ENCODE results near the gene TMC8. TPM values are rescaled to one million over a fixed set of nuclear protein-coding genes. Genes with fewer than 3 reads are reported as not detected.

TMC8 gene
- polyA plus RNA-seq, 1 donor from 2014 or later = 0.41 TPM

GRCh38 chr17:78103311-78103710 lies 27.3 kb upstream of the TMC8 start:
- Histone ChIP-seq H3K27ac (ENCODE audit: low read length) (no peak overlapping the region), H3K27me3 (ENCODE audit: insufficient read depth, low read depth, low read length) (no peaks in the 10 kb centered on the region), H2AFZ (ENCODE audit: low read depth, low read length) (no peak overlapping the region), H3K9me2 (ENCODE audit: insufficient read depth, low read length) (no peaks in the 10 kb centered on the region), H4K20me1 (ENCODE audit: insufficient read depth) (no peaks in the 10 kb centered on the region), H3K9me3 (ENCODE audit: low read length) (no peaks in the 10 kb centered on the region), H3K9ac (ENCODE audit: low read length) (no peak overlapping the region), H3K79me2 (replicated peaks; ENCODE audit: insufficient read depth, low read length) (no peaks in the 10 kb centered on the region), H3F3A (ENCODE audit: insufficient read depth, low read length, poor library complexity, severe bottlenecking) (no peaks in the 10 kb centered on the region), H3K4me2 (ENCODE audit: low read length) (no peak overlapping the region), H3K4me3 (ENCODE audit: low read length) (no peak overlapping the region), H3K36me3 (ENCODE audit: insufficient read depth, low read length) (peaks cover 22% of the 10 kb centered on the region)
- TF ChIP-seq SMC3 (conservative IDR thresholded peaks at IDR 0.05; ENCODE audit: poor library complexity) = no peak
- TF ChIP-seq EP300 (conservative IDR thresholded peaks at IDR 0.05; ENCODE audit: poor library complexity, severe bottlenecking) = no peak
- TF ChIP-seq MXI1 (conservative IDR thresholded peaks at IDR 0.05; ENCODE audit: poor library complexity, severe bottlenecking) = no peak
- no peak for TF ChIP-seq CTCF (IDR thresholded peaks at IDR 0.05; ENCODE audit: poor library complexity, severe bottlenecking)
- TF ChIP-seq POLR2AphosphoS5 (IDR thresholded peaks at IDR 0.05) = no peak
- no peak for TF ChIP-seq EZH2 (IDR thresholded peaks at IDR 0.05; ENCODE audit: borderline replicate concordance, insufficient read depth, low read length, poor library complexity, severe bottlenecking)
- TF ChIP-seq TAF1 (IDR thresholded peaks at IDR 0.05; ENCODE audit: low read depth) = no peak
- no peak for TF ChIP-seq RAD21 (conservative IDR thresholded peaks at IDR 0.05)
- TF ChIP-seq, protein P1, sequence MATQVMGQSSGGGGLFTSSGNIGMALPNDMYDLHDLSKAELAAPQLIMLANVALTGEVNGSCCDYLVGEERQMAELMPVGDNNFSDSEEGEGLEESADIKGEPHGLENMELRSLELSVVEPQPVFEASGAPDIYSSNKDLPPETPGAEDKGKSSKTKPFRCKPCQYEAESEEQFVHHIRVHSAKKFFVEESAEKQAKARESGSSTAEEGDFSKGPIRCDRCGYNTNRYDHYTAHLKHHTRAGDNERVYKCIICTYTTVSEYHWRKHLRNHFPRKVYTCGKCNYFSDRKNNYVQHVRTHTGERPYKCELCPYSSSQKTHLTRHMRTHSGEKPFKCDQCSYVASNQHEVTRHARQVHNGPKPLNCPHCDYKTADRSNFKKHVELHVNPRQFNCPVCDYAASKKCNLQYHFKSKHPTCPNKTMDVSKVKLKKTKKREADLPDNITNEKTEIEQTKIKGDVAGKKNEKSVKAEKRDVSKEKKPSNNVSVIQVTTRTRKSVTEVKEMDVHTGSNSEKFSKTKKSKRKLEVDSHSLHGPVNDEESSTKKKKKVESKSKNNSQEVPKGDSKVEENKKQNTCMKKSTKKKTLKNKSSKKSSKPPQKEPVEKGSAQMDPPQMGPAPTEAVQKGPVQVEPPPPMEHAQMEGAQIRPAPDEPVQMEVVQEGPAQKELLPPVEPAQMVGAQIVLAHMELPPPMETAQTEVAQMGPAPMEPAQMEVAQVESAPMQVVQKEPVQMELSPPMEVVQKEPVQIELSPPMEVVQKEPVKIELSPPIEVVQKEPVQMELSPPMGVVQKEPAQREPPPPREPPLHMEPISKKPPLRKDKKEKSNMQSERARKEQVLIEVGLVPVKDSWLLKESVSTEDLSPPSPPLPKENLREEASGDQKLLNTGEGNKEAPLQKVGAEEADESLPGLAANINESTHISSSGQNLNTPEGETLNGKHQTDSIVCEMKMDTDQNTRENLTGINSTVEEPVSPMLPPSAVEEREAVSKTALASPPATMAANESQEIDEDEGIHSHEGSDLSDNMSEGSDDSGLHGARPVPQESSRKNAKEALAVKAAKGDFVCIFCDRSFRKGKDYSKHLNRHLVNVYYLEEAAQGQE (IDR thresholded peaks at IDR 0.05; ENCODE audit: borderline replicate concordance) = no peak

GRCh38 chr17:78104540-78104941 lies 26.0 kb upstream of the TMC8 start:
- Histone ChIP-seq H3K9me3 (ENCODE audit: low read length) (no peaks in the 10 kb centered on the region), H4K20me1 (ENCODE audit: insufficient read depth) (no peaks in the 10 kb centered on the region), H2AFZ (ENCODE audit: low read depth, low read length) (no peak overlapping the region), H3K9ac (ENCODE audit: low read length) (no peak overlapping the region), H3F3A (ENCODE audit: insufficient read depth, low read length, poor library complexity, severe bottlenecking) (no peaks in the 10 kb centered on the region), H3K4me3 (ENCODE audit: low read length) (no peak overlapping the region), H3K4me2 (ENCODE audit: low read length) (no peak overlapping the region), H3K36me3 (ENCODE audit: insufficient read depth, low read length) (peaks cover 12% of the 10 kb centered on the region), H3K79me2 (replicated peaks; ENCODE audit: insufficient read depth, low read length) (no peaks in the 10 kb centered on the region), H3K9me2 (ENCODE audit: insufficient read depth, low read length) (no peaks in the 10 kb centered on the region), H3K27ac (ENCODE audit: low read length) (no peak overlapping the region), H3K27me3 (ENCODE audit: insufficient read depth, low read depth, low read length) (no peaks in the 10 kb centered on the region)
- TF ChIP-seq EP300 (conservative IDR thresholded peaks at IDR 0.05; ENCODE audit: poor library complexity, severe bottlenecking) (no peak), TAF1 (IDR thresholded peaks at IDR 0.05; ENCODE audit: low read depth) (no peak), SMC3 (conservative IDR thresholded peaks at IDR 0.05; ENCODE audit: poor library complexity) (no peak), MXI1 (conservative IDR thresholded peaks at IDR 0.05; ENCODE audit: poor library complexity, severe bottlenecking) (no peak), POLR2AphosphoS5 (IDR thresholded peaks at IDR 0.05) (no peak), EZH2 (IDR thresholded peaks at IDR 0.05; ENCODE audit: borderline replicate concordance, insufficient read depth, low read length, poor library complexity, severe bottlenecking) (no peak), CTCF (IDR thresholded peaks at IDR 0.05; ENCODE audit: poor library complexity, severe bottlenecking) (no peak), RAD21 (conservative IDR thresholded peaks at IDR 0.05) (no peak)
- TF ChIP-seq, protein P1 (IDR thresholded peaks at IDR 0.05; ENCODE audit: borderline replicate concordance) = no peak

Measured in neural cell (in vitro differentiated cells).